Measurements from ENCODE around the gene SHCBP1L. TPM values are rescaled to one million over a fixed set of nuclear protein-coding genes. Genes with fewer than 3 reads are reported as not detected.

Gene SHCBP1L
- not detected for total RNA-seq
- long read RNA-seq: 0 reads

DNA sequence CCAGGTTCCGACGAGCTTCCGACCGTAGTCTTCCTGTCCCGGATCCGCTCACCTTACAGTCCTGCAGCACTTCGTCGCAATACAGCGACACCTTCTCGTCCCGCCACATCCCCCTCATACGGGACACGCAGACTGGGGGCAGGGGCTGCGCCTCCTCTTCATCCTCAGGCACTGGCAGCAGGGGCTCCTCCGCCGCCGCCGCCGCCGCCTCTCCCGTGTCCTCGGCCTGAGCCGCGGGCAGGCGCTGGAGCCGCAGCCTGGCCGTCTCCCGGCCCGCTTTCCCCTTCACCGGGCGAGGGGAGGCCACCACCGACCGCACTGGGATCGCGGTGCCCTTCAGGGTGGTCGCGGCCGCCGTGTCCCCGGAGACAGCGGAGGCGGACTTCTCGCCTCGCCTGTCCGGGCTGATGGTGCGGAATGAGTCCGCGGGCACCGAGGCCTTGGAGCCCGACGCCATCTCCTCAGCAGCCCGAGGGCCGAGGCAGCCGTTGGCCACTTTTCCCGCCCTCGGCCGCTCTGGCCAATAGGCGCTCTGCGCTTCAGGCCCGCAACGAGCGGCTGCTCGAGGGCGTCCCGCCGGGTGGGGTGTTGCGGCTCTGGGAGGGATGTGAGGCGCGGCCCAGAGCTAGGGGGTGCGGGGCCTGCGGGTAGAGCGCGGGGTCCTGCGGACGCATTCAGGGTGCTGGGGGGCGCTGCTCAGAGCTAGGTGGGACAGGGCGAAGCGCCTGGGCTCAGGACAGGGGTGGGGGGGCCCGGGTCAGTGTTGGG lies at the start of gene SHCBP1L:
TSS of gene SHCBP1L (minus strand) at position 490 of the 768 bp plus-strand sequence. CDS start at position 457, 33 bp downstream.
- no peak for DNase-seq
- peak; percentile 71 for ATAC-seq (ENCODE audit: poor library complexity)

DNA sequence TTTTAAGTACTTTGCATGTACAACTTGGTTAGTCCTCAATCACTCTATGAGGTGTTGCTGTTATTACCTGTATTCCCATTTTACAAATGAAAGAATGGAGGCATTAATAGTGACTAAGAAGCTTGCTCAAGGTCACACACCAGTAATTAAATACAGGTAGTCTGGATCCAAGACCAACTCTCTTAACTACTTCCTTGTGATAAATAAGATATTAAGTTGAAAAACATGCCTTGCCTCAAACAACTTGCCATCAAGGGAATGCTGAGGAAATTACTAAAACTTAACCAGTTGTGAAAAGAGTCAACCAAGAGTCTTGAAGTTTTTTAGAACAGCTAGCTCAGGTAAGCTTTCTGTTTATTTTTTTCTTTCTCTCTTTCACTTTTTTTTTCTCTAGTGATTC lies 49.3 kb upstream of the SHCBP1L start:
- ATAC-seq (ENCODE audit: poor library complexity) (no peak), DNase-seq (no peak)
- intact Hi-C loops (cut with DNase I): no loop called here

More for the DNA sequence above, at the start of gene SHCBP1L:
- intact Hi-C loops (cut with DNase I): no loop called here

DNA sequence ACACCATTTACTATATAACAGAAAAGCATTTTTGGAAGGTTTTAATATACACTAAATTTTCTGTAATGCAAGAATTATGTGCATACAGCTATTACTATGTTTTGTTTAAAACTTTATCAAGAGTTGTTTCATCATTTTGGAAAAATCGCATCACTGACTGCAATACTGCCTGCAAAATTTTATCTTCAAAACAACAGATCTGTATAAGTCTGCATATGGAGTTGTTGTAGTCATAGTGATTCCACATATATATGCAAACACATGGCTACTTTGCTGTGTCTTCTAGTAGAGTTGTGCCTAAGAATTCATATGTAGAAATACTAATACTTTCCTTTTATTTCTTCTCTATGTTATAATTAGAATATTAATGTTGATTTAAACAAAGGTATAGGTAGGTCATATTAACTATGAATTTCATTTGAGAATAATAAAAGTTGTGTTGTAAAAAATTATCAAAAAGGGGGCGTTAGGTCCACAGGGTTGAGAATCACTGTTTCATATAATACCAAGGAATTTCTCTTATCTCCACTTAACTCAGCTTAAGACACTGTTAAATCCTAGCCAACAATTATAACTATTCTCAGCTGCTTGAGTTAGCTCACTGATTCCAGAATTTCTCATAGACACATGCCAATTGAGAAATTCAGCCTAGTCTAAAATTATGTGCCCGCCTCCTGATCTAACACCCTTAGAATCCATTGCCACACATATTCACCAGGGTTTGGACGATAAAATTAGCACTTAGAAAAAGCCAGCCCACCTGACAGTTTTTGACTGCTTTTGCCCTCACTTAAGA lies 47.4 kb upstream of the SHCBP1L start:
- ATAC-seq (ENCODE audit: poor library complexity) (peak; percentile 64), DNase-seq (no peak)
- intact Hi-C loops (cut with DNase I): no loop called here

DNA sequence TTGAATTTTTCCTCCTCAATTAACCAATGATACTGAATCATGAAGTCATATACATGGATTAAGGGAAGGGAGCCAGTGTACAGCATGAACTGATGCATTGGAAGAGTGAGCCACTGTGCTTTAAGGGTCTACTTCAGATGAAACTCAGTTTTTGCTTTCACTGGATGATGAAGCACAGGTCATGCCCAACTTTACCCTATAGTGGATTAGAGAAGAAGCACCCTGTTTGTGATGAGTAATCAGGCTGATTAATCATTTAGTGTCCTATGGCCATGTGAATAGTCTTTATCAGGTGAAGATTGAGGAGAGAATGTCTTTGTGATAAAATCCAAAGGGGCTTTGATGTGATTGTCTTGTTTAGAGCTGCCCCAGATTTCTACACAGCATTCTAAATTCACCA lies 45.5 kb upstream of the SHCBP1L start:
- intact Hi-C loops (cut with DNase I): no loop called here
- DNase-seq: no peak
- no peak for ATAC-seq (ENCODE audit: poor library complexity)

DNA sequence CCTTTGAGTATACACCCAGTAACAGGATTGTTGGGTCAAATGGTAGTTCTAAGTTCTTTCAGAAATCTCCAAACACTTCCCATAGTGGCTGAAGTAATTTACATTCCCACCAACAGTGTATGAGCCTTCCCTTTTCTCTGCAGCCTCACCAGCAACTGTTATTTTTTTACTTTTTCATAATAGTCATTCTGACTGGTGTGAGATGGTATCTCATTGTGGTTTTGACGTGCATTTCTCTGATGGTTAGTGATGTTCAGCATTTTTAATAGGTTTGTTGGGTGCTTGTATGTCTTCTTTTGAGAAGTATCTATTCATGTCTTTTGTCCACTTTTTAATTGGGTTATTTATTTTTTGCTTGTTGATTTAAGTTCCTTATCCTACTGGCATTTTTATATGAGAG lies 43.9 kb upstream of the SHCBP1L start:
- ATAC-seq (ENCODE audit: poor library complexity) (no peak), DNase-seq (no peak)
- intact Hi-C loops (cut with DNase I): no loop called here

DNA sequence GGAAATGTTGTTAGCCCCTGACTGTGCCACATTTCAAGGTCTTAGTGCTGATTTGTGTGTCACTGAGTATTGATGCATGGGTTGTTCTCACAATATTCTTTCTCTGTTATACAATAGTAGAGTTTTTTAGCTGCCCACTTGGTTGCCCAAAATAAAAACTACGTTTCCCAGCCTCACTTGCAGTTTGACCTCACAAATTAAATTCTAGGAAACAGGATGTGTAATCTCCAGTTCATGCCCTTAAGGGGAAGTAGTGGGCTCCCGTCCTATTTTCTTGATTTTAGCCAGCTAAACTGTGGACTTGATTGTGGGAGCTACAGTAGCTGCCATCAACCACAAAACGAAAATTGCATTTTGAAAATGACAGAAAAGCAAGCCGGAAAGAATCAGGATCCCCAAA lies 42.9 kb upstream of the SHCBP1L start:
- ATAC-seq (ENCODE audit: poor library complexity): no peak
- DNase-seq: no peak
- intact Hi-C loops (cut with DNase I): no loop called here

DNA sequence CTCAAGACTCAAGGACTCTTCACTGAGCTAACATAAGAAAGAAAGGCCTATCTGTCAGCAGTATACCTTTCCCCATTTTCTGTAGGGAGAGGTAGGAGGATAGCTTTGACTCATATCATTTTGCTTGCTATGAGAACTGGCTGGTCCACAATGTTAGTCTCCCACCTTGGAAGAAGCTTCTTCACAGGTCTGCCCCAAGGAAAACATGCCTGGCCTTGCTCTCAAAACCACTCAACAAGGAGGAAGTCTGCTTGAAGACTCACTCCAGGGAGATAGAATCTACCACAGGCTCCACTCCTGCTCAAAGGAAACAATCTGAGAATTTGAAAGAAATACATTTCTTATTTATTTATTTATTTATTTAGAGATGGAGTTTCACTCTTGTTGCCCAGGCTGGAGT lies 40.8 kb upstream of the SHCBP1L start:
- DNase-seq (no peak), ATAC-seq (ENCODE audit: poor library complexity) (no peak)
- intact Hi-C loops (cut with DNase I): no loop called here

DNA sequence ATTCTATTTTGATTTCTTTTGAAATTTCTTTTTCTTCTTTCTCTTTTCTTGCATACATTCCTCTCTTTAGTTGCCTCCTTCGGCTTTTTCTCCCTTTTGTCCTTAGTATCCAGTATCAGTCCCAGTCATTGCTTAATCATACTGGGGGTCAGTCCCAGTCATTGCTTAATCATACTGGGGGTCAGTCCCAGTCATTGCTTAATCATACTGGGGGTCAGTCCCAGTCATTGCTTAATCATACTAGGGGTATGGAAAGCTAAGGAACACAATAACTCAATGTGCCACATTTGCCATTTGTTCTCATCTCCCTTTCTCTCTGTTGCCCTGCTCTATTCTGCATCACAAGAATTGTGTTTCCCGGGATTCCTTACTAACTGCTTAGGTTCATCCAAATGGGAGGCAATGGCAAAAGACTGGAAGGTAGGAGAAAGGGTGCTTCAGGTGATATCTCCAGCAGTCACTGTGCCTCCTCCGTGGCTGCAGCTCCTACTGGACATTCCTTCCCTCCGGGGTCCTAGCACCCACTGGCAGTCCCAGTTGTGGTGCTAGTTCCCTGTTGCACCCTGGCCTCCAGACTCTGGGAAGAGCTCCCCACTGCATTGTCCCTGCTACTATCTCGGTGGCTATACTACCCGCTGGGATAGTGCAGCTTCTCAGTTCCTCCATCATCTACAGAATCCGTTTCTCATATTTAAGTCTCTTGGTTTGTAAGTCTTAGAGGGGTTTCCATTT lies 37.6 kb upstream of the SHCBP1L start:
- ATAC-seq (ENCODE audit: poor library complexity): peak; percentile 53
- intact Hi-C loops (cut with DNase I): no loop called here
- no peak for DNase-seq

DNA sequence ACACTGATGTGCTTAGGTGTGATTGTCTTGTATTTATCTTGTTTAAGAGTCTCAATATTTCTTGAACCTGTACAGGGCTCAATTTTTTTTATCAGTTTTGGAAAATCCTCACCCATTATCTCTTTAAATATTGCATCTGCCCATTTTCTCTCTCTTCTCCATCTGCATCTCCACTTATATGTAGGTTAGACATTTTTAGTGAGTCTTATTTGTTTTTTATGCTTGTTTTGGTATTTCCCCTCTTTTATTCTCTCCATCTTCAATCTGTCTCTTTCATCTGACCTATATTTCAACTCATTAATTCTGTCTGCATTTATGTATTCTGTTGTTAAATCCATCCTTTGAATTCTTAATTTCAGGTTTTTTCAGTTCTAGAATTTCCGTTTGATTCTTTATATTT lies 32.9 kb upstream of the SHCBP1L start:
- no peak for ATAC-seq (ENCODE audit: poor library complexity)
- intact Hi-C loops (cut with DNase I): no loop called here

DNA sequence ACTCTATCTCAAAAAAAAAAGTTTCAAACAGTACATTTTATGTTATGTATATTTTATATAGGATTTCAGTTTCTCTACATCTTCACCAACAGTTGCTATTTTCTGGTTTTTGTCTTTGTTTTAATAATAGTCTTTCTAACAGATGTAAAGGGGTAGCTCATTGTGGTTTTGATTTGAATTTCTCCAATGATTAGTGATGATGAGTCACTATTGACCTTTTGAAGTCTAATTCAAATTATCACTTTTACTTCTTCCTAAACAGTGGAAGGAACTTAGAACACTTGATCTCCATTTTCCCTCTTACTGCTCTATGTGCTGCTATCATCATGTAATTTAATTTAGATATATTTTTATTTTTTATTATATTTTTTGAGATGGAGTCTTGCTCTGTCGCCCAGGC lies 31.7 kb upstream of the SHCBP1L start:
- intact Hi-C loops (cut with DNase I): no loop called here
- no peak for ATAC-seq (ENCODE audit: poor library complexity)

More for the DNA sequence above, 32.9 kb upstream of the SHCBP1L start:
- no peak for DNase-seq

DNA sequence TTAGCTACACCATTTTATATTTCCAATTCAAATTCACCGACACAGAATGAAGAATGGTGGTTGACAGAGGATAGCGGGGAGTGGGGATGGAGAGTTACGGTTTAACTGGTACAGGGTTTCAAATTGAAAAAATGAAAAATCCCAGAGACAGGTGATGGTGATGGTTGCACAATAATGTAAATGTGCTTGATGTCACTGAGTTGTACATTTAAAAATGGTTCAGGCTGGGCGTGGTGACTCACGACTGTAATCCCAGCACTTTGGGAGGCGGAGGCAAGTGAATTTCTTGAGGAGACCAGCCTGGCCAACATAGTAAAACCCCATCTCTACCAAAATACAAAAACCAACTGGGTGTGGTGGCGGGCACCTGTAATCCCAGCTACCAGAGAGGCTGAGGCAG lies 31.2 kb upstream of the SHCBP1L start:
- DNase-seq: no peak
- intact Hi-C loops (cut with DNase I): no loop called here
- no peak for ATAC-seq (ENCODE audit: poor library complexity)

More for the DNA sequence above, 31.7 kb upstream of the SHCBP1L start:
- no peak for DNase-seq

DNA sequence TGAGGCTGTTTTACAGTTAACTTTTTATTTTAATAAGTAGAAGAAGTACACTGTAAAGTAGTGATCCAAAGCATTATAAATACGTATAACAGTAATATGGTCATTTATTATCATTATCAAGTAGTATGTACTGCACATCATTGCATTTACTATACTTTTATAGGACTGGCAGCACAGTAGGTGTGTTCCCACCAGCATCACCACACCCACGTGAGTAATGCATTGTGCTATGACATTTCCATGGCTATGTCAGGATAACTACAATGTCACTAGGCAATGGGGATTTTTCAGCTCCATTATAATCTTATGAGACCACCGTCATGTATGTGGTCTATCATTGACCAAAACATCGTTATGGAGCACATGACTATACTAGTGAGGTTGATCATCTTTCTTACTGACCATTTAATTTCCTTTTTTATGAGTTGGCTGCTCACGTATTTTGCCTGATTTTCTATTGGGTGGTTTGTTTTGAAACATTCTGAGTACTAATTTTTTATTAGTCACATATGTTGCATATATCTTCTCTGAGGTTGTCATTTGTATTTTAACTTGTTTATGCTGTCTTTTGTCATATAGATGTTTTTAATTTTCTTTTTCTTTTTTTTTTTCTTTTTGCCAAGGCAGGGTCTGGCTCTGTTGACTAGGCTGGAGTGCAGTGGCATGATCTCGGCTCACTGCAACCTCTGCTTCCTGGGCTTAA lies 25.3 kb upstream of the SHCBP1L start:
- no peak for ATAC-seq (ENCODE audit: poor library complexity)
- intact Hi-C loops (cut with DNase I): no loop called here
- no peak for DNase-seq

DNA sequence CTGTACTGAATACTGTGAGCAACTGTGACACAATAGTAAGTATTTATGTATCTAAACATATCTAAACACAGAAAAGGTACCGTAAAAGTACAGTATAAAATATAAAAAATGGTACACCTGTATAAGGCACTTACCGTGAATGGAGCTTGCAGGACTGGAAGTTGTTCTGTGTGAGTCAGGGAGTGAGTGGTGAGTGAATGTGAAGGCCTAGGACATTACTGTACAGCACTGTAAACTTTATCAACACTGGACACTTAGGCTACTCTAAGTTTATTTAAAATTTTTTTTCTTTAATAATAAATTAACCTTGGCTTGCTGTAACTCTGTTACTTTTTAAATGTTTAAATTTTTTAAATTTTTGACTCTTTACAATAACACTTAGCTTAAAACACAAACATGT lies 24.5 kb upstream of the SHCBP1L start:
- intact Hi-C loops (cut with DNase I): no loop called here
- DNase-seq (no peak), ATAC-seq (ENCODE audit: poor library complexity) (no peak)

DNA sequence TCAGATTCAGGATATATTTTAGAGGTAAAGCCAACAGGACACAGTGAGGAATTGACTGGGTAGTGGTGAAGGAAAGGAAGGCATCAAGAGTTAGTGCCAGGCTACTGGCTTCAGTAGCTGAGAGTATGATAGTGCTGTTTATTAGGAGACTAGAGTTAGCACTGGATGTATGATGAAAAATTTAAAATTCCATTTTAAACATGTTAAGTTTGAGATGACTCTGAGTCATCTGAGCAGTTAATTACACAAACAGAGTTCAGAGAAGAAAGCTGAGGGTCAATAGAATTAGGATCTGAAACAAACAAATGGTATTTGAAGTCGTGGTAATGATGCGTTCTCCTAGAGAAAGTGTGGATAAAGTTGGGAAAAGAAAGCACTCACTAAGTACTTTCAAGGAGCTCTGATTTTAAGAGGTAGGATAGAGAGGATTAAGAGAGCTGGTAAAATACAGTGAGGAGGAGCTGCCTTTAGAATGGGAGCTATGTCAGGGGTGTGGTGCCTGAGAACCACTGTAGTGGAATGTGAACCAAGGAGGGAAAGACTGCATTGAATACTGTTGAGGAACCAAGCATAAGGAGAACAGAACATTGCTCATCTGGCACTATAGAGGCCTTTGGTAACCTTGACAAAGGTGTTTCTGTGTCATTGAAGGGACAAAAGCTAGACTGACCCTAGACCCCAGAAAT lies 21.7 kb upstream of the SHCBP1L start:
- intact Hi-C loops (cut with DNase I): no loop called here
- DNase-seq: no peak
- ATAC-seq (ENCODE audit: poor library complexity): no peak

DNA sequence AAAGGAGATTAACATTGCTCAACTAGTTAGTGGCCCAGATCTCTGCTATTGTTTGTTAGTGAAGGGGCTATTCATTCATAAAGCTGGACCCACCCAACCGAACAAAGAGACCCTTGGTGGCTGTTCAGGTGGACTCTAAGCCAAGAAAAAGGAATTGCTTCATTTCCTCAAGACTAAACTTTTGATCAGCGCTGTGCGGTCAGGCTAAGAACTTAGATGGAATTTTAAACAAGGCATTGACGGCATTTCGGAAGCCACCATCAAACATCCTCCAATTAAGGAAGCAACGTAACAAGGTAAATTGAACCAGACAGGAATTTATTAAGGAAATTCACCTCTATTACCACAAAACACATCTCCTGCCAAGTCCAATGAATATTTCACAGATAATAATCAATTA lies 19.9 kb upstream of the SHCBP1L start:
- no peak for DNase-seq
- intact Hi-C loops (cut with DNase I): no loop called here
- no peak for ATAC-seq (ENCODE audit: poor library complexity)

DNA sequence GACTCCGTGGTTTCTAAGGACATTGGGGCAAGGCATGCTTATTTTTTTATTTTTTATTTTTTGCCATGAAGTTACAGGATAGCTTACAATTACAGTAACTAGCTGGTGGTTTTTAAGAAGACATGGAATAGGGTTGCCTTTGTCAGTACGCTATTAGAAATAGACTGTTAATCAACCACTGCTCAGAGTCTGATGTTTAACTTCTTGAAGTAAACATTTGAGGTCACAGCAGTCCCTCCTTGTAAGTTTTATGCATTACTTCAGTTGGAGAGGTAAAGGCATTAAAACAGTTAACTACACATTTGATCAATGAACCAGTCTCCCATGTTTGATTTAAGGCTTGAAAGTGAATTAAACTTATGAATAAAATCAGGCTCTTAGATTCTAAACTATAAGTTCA lies 19.3 kb upstream of the SHCBP1L start:
- ATAC-seq (ENCODE audit: poor library complexity): no peak
- intact Hi-C loops (cut with DNase I): no loop called here

DNA sequence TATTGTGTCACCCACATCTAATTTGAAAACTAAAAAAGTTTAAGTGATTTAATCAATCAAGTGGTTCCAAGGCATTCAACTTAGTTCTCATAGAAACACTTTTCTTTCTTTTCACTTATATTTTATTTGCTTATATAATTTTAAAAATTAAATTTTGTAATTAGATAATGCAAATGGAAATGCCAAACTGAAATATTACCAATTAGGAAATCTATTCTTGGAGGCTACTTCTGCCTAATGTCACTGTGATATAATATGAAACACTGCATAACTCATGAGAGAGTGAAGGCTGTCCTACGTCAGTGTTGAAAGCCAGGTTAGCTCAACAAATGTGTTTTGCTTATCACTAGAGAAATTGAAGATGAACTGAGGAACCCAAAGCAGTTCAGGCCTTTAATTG lies 18.3 kb upstream of the SHCBP1L start:
- no peak for DNase-seq
- intact Hi-C loops (cut with DNase I): no loop called here
- no peak for ATAC-seq (ENCODE audit: poor library complexity)

More for the DNA sequence above, 19.3 kb upstream of the SHCBP1L start:
- no peak for DNase-seq
